Stimulated activated CD4-positive, alpha-beta T cell treated with anti-CD3 and anti-CD28 coated beads, Interleukin-15, amount 100 ng/mL, for 24 hours (primary cell): ENCODE data around the gene TRA2A.
"Not testable (repeated sequence)": the region's sequence is repeated elsewhere in the genome, so short reads cannot be mapped to it uniquely, and the experiment has no call there.

Experiments used
- DNase-seq: peaks from one replicate; pipeline ENCODE4 v3.0.0-alpha.2; 2020

Gene TRA2A

GRCh38 chr7:23491502-23491901 lies 40.3 kb downstream of the TRA2A start:
- DNase-seq: no peak

- peak; percentile 57 for DNase-seq
Measured at GRCh38 chr7:23490357-23491135, 41.2 kb downstream of the TRA2A start.

GRCh38 chr7:23488714-23489113 lies 43.1 kb downstream of the TRA2A start:
- DNase-seq: not testable (repeated sequence)

- DNase-seq: no peak
Measured at GRCh38 chr7:23487670-23488069, 44.1 kb downstream of the TRA2A start.

- DNase-seq: no peak
Measured at GRCh38 chr7:23486002-23486773, 45.6 kb downstream of the TRA2A start.

GRCh38 chr7:23482686-23483085 lies 49.1 kb downstream of the TRA2A start:
- no peak for DNase-seq

GRCh38 chr7:23477962-23478866 lies 53.6 kb downstream of the TRA2A start:
- no peak for DNase-seq

GRCh38 chr7:23477157-23477499 lies 54.7 kb downstream of the TRA2A start:
- DNase-seq: no peak

GRCh38 chr7:23476286-23477156 lies 55.3 kb downstream of the TRA2A start:
- DNase-seq: no peak

- DNase-seq: no peak
Measured at GRCh38 chr7:23475576-23475839, 56.3 kb downstream of the TRA2A start.

- no peak for DNase-seq
Measured at GRCh38 chr7:23474829-23475575, 56.8 kb downstream of the TRA2A start.

- DNase-seq: peak; percentile 90
Measured at GRCh38 chr7:23474094-23474828, 57.5 kb downstream of the TRA2A start.

GRCh38 chr7:23473844-23474093 lies 58.0 kb downstream of the TRA2A start:
- no peak for DNase-seq

GRCh38 chr7:23472956-23473843 lies 58.6 kb downstream of the TRA2A start:
- no peak for DNase-seq

- no peak for DNase-seq
Measured at GRCh38 chr7:23472556-23472955, 59.2 kb downstream of the TRA2A start.

- DNase-seq: no peak
Measured at GRCh38 chr7:23472046-23472445, 59.7 kb downstream of the TRA2A start.

- DNase-seq: peak; percentile 57
Measured at GRCh38 chr7:23471106-23471859, 60.5 kb downstream of the TRA2A start.

GRCh38 chr7:23470330-23471105 lies 61.3 kb downstream of the TRA2A start, which contains the start of gene IGF2BP3:
Gene IGF2BP3, minus strand, starts transcription at chr7:23470491. Its CDS starts 381 bp downstream, at chr7:23470110.
- peak; percentile 68 for DNase-seq

- no peak for DNase-seq
Measured at GRCh38 chr7:23469961-23470250, 61.9 kb downstream of the TRA2A start.
